ENCODE measurements around the gene GRIA4.

The GRIA4 gene

DNA sequence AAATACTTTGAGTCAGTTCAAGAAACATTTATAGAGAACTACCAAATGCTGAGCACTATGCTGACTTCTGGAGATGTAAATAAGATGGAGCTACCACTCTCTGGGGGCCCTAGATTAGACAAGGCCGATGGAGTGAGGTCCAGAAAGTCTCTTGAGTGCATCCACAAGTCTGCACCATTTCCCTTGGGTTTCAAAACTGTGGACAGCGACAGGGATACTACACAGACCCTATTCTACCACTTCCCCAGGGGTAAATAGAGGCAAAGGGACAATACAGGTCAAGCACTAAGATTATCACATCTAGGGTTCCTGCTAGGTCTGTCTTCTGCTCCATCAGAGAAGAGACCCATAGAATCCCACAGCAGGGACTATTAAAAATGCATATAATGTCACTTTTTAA lies 183.2 kb downstream of the GRIA4 start:
- DNase-seq: no peak

DNA sequence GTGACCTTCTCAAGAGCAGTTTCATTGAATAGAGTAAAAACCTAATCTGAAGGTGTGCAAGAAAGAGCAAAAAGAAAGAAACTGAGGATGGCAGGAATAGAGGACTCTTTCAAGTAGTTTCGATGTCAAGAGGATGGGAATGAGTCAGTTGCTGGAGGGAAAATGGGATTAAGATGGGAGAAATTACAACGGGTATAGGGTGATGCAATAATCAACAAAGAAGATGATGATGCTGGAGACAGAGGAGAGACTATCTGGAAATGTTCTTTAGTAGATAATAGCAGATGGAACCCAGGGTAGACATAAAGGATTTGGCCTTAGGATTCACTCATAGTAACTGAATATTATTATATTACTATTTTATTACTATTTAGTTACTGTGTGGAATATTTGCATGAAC lies 189.4 kb downstream of the GRIA4 start:
- no peak for DNase-seq

DNA sequence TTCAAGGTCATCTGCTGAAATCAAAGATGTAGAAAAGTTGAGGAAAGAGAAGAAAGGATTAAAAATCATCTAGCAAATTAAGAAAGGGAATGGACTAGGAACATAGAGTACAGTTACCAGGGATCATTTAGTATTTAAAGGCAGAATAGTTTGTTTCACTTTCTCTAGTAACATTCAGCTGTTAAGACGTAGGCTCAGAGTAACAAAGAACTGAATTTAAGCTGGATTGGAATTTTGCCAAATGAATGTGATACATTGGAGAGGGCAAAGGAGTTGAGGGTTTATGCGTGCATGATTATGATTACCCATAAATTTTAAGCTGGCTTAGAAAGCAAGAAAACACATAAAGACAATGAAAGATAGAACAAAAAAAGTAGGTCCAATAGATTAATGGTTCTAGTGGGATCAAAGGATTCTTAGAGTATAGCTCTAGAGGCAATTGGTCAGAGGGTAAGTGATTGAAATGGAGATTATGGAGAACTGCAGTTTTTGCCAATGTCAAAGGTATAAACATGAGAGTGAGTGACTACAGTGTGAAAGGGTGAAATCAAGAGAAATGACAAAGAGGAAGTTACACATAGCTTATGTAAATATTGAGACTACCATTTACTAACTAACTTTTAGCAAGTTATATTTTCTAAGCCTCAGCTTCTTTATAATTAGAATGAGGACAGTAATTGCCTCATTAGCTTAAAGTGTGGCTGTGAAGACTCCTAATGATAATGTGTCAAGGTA lies 190.0 kb downstream of the GRIA4 start:
- DNase-seq: no peak

DNA sequence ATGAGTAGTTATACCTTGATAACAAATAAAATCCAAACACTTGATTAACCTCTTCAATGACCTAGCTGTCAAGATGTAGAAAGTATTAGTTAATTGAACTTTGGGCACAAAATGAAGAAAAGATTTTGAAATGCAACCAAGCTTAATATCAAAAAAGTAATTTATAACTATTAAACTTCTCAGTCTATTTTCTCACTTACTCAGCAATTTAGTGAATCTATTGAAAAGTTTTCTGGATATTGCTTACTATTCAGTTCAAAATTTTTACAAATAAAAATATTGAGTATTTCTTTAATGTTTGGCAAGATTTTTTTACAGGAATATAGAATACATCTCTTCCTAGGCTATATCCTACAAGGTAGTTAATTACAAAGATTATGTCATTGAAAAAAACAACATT lies 192.5 kb downstream of the GRIA4 start:
- no peak for DNase-seq

DNA sequence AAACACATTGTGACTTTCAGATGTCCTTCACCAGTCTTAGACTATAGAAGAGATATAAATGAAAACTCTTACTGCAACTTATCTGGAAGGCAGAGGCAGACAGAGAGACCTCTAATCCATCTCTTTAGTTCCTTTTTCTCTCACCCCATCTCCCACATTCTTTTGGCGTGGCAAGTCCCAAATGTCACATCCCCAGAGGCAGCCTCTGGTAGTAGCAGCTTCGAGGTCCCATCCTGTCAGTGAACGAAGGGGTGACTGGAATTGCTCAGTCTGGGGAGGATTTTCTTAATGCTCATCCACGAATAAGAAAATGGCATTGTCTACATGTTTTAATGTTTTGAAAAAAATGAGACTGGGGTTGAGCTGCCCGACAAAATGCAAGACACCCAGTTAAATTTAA lies 201.4 kb downstream of the GRIA4 start:
- DNase-seq: no peak

DNA sequence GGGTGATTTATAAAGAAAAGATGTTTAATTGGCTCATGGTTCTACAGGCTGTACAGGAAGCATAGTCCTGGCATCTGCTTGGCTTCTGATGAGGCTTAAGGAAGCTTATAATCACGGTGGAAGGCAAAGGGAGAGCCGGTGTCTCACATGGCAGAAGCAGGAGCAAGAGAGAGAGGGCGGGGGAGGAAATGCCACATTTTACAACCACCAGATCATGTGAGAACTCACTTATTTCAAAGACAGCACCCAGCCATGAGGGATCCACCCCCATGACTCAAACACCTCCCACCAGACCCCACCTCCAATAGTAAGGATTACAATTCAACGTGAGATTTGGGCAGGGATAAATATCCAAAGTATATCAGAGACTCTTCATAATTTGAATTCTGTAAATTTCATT lies 211.5 kb downstream of the GRIA4 start:
- DNase-seq: no peak

DNA sequence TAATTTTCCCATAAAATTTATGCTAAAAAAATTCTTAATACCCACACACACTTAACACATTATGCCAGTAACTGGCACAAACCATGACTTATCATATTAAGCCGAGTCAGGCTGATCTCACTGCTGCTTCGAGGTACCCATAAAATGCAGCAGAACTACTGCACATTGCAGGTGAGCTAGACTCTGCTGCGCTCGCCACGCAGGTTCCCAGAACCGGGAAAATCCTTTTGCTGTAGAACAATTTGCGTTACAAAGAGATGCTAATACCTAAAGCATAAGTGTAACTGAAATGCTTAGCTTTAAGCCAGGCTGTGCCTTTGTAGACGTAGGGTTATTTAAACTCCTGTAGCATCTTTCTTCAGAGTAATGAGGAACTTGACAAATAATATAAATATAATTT lies 211.9 kb downstream of the GRIA4 start:
- DNase-seq: no peak

DNA sequence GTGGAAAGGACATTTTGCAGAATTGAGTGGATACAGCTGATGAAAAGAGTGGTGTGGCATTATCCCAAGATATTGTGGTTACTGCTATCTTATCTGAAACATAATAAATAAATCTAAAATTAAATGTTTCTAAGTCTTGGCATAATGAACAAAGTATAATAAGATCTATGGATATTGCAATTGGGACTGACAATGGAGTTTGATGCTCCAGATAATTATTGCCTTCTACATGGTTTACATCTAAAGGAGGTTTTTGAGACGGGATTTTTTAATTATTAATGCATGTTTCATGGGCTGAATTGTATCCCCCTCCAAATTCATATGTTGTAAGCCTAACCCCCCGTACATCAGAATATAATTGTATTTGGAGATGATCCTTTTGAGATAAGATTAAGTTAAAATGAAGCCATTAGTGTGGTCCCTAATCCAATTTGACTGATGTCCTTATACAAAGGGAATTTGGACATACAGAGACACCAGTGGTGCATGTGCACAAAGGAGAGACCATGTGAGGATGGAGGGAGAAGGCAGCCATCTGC lies 213.7 kb downstream of the GRIA4 start:
- DNase-seq: no peak

DNA sequence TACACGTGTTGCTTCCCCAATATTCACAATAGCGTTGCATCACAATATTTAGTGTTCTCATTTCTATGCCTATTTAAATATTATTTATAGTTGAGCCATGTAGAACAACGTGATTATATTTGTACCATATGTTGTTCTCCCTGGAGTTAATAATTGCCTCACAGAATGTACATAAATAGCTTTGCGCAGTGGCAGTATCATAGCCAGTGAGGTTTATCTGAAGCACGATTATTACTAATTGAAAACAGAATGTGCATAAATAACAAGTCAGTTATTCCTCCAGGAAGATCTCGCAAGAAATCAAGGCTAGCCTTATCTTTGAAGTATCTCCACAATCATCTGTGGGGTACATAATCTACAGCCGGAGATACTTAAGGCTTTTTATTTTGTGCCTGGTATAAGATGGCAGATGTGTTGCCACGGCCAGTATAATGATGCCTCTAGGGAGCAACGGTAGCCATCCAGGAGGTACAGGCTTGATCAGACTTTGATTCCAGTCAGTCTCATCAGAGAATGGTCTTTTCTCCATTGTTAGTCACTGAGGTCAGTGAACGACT lies 214.7 kb downstream of the GRIA4 start:
- no peak for DNase-seq

DNA sequence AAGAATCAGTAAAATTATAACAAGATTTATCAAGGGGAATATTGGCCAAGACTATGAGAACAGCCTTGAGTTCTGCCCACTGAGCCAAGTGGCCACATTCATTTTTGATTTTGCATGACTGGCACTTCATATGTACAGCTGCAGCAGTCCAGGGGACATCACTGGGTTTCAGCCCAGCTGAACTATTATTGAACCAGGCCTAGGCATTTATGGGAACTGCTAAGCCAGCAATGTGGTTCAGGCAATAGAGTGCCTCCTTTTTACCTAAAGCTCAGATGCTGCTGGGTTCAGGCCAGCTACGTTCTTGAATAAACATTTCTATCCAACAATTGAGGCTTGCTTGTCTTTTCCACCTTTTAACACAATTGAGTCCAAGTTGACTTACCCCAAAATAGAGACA lies 215.3 kb downstream of the GRIA4 start:
- DNase-seq: no peak

DNA sequence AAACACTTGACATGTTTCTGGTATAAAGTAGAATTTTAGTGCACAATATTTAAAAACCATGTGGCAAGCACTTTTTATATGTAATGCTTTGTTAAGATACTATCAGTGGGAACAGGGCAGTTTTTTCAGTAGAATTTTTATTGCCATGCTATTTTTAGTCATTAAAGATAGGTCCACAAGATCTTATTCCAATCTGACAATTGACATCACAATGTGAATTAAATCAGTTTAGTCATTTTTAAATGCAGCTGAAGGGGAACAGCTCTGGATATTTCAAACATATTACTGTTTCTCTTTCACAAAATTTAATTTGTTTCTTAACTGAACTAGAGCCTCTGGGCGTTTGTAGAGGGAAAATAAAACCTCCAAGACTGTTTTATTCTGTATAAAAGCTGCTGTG lies 218.0 kb downstream of the GRIA4 start:
- no peak for DNase-seq

DNA sequence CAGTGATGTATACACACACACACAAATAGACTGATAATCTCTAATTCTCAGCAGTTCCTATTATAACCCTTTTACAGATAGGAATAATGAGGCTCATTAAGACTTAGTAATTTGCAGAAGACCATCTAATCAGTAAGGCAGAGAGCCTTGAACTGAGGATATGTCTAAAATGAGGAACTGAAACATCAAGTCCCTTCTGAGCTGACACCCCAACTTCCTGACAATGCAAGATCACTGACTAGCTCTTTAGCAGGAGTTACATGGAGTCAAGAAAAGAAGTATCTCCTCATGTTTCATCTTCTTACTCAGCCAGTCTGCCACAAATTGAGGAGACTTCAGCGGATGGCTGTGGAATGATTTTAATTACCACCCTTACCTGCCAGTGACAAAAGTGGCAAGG lies 219.2 kb downstream of the GRIA4 start:
- no peak for DNase-seq

DNA sequence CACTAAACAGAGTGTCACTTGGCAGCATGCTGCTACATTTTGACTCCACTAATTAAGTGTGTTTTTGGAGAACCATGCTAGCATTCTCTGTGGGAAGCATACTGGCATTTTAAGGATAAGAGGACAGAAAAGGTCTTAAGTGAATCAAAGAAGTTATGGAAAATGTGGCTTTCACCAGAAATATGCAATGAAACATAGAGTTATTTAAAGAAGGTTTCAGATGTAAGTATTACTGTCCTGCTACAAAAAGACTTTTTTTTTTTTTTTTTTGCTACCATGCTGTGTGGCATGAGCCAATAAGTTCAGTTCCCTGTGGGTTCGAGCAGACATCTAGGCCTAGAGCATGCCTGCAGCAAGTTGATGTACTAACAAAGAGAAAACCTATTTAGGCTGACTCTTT lies 224.6 kb downstream of the GRIA4 start:
- DNase-seq: no peak

DNA sequence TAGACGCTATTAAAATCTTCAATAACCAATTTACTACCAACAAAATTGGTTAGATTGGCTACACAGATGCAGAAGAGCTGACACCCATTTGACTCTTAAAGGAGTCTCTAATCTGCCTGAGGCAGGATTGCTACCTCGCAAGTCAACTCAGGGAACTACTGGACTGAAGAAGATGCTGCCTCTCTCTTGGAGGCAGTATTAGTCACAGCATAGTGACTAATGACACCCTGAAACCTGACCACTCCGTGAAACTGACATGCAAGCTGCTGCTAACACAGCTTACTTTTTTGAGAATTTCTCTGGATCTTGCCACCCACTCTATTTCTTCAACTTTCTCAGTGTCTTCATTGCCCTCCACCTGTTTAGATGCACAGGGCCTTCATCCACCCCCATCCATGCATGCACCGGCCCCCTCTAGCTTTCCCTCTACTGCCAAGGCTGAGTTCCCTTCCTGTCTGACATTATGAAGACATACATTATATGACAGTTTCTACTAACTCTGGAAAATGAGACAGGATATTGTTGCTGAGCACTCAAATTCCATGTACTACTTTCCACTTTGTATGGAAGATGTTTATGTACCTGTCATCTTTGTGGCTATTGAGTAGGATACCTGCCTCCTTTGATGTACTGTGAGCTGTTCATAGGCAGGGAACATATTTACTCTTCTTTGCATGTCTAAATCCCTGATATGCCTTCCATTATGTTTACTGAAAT lies 229.0 kb downstream of the GRIA4 start:
- DNase-seq: no peak

DNA sequence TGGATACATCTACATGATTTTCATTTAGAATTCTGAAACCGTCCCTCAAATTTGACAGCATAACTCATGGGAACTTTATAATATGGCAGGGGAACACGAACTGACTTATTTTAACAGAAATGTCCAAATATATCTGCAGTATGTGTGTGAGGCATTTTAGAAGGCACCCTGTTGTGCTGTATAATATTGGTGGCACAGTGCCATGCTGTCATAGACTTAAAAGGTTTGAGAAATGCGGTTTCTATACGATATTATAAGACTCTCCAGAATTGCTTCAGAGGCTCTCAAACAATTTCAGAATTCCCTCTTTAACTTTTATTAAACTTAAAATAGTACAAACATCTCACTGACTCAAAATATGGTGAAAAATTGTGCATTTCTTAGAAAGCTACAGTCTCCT lies 230.5 kb downstream of the GRIA4 start:
- DNase-seq: no peak

DNA sequence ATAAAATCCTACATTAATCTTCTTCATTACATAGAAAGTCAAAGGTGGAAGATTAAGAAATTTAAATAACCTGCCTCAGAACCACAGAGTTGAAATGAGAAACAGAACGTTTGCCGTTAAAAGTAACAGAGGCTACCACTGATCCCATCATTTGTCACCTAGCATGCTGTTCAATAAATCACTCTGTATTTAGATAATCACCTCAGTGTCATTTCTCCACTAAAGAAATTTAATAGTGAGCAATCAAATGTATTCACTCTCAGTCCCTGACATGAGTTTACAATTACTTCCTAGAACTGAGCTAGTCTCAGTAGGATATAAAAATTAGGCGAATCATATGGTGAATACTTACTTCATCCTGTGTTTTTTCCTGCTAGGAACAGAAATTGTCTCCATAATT lies 242.5 kb downstream of the GRIA4 start:
- DNase-seq: no peak

DNA sequence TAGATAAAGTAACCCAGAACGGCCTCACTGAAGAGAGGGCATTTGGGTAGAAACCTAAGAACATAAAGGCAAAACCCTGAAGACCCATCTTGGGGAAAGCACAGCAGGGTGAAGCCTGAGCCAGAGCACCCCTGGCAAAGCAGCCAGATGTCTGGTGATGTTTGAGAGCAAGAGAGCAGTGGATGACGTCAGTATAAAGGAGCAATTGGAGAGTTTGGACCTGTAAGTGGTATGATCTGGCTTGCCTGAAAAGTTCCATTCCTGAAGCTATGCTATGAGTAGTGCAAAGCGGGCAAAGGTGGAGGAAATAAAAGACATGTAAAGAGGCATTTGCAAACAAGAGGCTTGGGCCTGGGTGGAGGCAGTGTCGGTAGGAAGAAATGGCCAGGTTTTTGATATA lies 244.4 kb downstream of the GRIA4 start:
- DNase-seq: no peak

DNA sequence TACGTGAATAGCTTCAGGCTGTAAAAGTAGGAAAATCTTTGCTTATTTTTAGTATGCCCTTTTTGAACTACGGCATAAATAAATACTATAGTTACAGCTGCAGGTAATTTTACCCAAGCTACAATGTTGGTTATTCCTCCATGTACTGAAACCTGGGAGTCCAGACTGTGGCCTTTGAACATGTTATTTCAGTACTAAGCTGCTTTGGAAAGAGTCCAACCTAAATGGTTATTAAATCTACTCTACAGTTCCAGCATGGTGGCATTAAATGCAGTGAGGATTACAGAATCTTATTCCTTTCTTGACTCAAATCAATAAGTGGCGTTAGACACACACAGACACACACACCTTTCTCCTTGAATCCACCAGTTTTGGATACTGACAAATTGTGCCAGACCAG lies 247.1 kb downstream of the GRIA4 start:
- DNase-seq: no peak

DNA sequence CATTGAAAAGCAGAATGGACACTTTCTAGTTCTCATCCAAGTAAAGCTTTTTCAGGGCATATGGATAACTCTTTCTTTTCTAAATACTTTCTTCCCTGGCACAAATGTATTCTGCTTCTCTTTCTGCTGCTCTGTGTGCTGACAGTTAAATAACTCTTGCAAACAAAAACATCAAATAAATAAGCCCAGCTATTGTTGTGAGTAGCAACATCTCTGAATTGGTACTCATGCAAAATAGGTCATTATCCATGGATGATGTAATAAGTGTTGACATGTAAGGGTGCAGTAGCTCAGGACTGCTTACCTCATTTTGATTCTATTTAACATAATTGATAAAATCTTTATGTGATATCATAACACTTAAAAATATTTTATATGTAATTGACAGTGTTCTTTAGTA lies 247.9 kb downstream of the GRIA4 start:
- DNase-seq: no peak

DNA sequence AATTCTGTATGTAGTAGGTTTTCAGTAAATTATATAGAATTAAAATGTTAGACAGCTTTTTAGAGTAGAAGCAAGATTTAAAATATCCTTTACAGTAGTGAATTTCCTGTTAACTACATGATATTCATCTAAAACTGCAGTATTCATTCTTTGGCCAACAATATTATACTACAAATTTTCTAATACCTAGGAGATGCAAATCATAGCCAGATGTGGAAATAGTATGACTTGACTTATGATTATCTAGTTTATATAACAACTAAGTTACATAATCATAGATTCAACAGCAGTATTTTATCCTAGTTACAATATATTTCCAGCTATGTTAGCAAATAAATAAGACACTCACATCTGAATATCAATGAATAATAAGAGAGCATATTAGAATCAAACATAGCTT lies 249.0 kb downstream of the GRIA4 start:
- no peak for DNase-seq

DNA sequence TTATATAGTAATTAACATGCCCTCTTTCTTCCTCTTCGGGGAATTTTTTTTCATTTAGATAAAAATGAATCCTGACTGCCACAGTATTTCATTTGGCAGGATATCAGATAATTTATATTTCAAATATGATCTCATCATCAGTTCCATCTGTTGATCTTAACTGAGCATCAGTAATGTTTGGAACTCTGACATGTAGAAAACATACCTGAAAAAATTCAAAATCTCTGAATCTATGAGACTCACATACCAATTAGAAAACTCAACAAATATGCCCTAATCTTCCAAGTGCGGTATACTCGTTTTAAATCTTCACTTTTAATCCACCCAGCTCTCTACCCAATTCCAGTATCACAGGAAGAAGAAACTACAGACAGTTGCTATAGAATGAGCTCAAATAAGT lies 250.2 kb downstream of the GRIA4 start:
- DNase-seq: no peak

DNA sequence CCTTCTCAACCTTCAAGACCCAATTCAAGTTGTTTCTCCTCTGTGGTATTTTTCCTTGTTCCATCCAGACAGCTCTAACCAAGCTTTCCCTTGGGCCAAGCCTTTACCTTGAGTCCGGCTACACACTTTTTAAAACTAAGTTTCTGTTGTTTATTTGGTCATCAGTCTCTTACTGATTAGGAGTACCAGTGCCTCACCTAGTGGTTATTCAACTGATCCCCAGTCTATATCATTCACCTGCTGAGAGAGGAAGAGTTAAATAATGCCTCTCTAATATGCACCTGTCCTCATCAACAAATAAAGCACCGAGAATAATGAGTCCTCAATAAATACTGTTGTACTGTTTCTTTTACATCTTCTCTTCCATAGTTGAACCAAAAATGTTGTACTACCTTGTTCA lies 251.4 kb downstream of the GRIA4 start:
- DNase-seq: no peak

DNA sequence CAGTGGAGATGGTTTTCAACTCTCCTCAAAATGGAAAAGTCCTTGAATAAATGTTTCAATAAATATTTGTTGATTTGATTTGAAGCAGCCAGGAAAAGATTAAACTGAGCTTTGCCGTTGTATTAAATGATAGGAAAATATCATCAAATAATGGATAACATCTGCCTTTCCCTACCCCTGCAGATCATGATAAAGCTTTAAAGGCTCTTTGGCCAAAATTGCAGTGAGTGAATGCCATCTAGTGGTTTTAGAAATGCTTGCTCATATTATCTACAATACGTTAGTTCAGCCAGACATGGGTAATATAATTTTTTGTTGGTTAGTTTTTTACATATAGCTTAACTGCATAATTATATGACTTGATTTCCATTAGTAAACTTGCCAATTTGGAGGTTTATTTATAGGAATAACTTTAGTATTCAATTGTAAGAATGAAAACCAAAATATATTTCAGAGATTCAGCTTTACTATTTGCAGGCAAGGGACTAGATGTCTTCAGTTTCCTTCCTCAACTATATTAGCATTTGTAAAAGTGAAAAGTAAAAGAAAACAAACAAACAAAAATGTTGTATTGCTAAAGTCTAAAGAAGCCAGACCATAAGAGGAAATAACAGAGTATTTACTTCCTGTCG lies 253.0 kb downstream of the GRIA4 start:
- peak; percentile 12 for DNase-seq

DNA sequence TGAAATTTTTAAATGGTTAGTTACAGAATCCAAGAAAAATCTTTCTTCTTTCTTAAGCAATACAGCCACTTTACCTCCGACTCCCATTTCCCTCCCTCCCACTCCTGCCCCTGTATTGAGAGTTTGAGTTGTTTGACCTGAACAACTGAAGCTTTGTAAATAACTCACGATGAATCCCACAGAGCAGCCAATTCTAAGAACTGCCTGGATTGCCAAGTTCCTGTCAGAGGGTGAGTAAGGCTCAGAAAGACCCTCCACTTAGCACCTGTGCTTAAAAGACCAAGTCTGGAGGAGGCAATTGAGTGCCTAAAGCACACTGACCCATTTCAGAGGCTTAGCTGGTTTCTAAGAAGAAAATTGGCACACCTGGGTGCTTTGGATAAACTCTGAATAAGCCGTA lies 253.7 kb downstream of the GRIA4 start:
- DNase-seq: no peak

Data from NCI-H510A (cell line).